Activated CD4-positive, alpha-beta memory T cell treated with anti-CD3 and anti-CD28 coated beads for 36 hours (primary cell): ENCODE measurements around the gene ARID1B. TPM values are rescaled to one million over a fixed set of nuclear protein-coding genes. Genes with fewer than 3 reads are reported as not detected.

Experiments
- CTCF ChIA-PET: fragments of 350-600 bp; sonication (Branson Sonifier 250); formaldehyde crosslinking; loops from one replicate; lab custom pipeline; 2021; ENCODE audit warnings: antibody characterized with exemption, inconsistent platforms; lab: Charles Lee
- POLR2A ChIA-PET: fragments of 350-600 bp; sonication (Branson Sonifier 250); formaldehyde crosslinking; loops from one replicate; lab custom pipeline; 2021; ENCODE audit warnings: antibody characterized with exemption; lab: Charles Lee
- DNase-seq: peaks from one replicate; pipeline ENCODE4 v3.0.0-alpha.2; 2020
- H3K27ac Mint-ChIP-seq: one replicate; pipeline ENCODE4 v1.8.0; 2021; ENCODE audit warnings: mixed read lengths
- H3K27me3 Mint-ChIP-seq: one replicate; pipeline ENCODE4 v1.8.0; 2021; ENCODE audit warnings: mixed read lengths
- H3K36me3 Mint-ChIP-seq: one replicate; pipeline ENCODE4 v1.8.0; 2021; ENCODE audit warnings: mixed read lengths
- H3K4me1 Mint-ChIP-seq: one replicate; pipeline ENCODE4 v1.8.0; 2021; ENCODE audit warnings: low read depth, mixed read lengths
- H3K4me3 Mint-ChIP-seq: one replicate; pipeline ENCODE4 v1.8.0; 2021; ENCODE audit warnings: mild to moderate bottlenecking, mixed read lengths
- H3K9me3 Mint-ChIP-seq: one replicate; pipeline ENCODE4 v1.8.0; 2021; ENCODE audit warnings: mixed read lengths
- intact Hi-C: fragments of 100-400 bp; cut with micrococcal nuclease; formaldehyde crosslinking; loops from one replicate; pipeline ENCODE4 v1.15.1; 2023
- total RNA-seq, 2 experiments: library from RNA; stranded (reverse); gene quantifications; one replicate each; pipeline ENCODE4 v1.2.3, GENCODE V29; 2021

The ARID1B gene
- total RNA-seq, 2 experiments from 2014 or later, result 39.0 to 41.5 TPM

DNA sequence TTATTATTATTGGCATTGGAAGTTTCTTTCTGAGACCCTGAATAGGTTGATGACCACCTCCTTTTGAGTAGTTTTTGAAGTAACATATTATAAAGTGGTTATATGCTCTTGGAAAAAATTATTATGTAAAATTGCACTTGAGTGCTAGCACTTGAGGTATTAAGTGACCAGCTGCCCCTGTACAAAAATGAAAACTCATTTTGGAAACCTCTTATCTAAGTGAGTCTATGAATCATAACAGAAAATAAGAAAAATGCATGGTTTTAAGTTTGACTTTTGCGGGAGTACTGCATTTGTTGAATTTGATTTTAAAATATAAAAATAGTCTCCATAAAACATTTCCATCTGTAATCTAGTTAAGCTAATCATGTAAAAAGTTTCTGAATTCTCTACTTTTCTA lies 297.8 kb downstream of the ARID1B start:
- Mint-ChIP-seq H3K4me3 (no peak overlapping the region), H3K36me3 (peaks cover 3% of the 10 kb centered on the region), H3K9me3 (no peaks in the 10 kb centered on the region), H3K27ac (no peak overlapping the region), H3K27me3 (no peaks in the 10 kb centered on the region), H3K4me1 (peaks cover 42% of the 10 kb centered on the region)
- intact Hi-C loops, result loop anchor here (1.0 kb wide), 2 partner anchors 19 to 33 kb away; no protein-coding TSS in a partner anchor
- DNase-seq, result no peak
- ChIA-PET CTCF (interaction anchor here (1.6 kb wide), 1 partner anchor 41 kb away, joined by 3 read pairs; no protein-coding TSS in a partner anchor), POLR2A (no interaction called here)

DNA sequence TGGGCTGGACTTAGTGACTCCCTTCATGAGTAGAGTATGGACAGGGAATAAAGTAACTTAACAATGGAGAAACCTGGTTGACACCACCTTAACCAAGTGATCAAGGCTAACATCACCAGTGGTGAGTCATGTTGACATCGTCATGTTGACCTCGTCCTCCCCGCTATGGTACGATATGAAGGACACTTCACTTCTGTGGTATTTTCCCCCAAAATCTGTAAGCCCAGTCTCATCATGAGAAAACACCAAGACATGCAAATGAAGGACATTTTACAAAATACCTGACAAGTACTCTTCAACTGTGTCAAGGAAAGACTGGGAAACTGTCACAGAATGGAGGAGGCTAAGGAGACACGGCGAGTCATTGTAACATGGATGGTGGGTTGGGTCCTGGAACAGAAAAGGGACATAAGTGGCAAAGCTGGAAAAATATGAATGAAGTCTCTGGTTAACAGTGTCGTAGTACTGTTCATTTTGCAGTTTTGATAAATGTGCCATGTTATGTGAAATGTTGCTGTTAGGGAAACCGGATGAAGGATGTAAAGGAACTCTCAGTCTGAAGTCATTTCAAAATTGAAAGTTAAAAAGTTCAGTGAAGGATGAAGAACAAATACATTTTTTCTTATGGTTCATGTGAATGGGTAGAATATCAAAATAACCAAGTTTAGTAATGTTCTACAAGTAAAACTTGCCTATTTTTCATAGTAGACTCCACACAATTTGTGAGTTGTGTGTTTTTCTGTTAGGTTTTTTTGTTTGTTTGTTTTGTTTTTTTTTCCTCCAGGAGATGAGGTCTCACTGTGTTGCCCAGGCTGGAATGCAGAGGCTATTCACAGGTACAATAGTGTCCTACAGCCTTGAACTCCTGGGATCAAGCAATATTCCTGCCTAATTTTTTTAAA lies 298.6 kb downstream of the ARID1B start:
- peak; percentile 55 for DNase-seq
- Mint-ChIP-seq H3K27ac (peak overlapping the region; percentile 91), H3K9me3 (no peaks in the 10 kb centered on the region), H3K4me1 (peaks cover 41% of the 10 kb centered on the region), H3K27me3 (no peaks in the 10 kb centered on the region), H3K36me3 (peaks cover 3% of the 10 kb centered on the region), H3K4me3 (peak overlapping the region; percentile 71)
- intact Hi-C loops, result loop anchor here (1.0 kb wide), 4 partner anchors 7 to 33 kb away; no protein-coding TSS in a partner anchor
- CTCF ChIA-PET, result interaction anchor here (1.6 kb wide), 1 partner anchor 41 kb away, joined by 3 read pairs; no protein-coding TSS in a partner anchor
- POLR2A ChIA-PET, result no interaction called here

DNA sequence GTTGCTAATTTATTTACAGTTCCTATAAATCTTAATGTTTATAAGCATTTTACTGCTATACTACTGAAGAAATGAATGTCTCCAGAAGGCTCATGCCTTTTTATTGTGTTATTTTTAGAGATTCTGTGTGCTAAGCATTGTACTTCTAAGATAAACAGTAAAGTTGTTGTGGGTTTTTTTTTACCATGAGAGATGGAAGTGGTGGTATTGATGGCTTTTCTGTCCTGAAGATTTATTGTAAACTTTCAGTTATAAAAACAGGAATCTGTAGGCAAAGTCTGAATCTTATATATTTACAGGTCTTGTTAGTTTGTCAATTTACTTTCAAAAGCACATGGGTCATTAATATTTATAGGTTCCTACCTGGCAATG lies 299.3 kb downstream of the ARID1B start:
- Mint-ChIP-seq H3K27ac (peak overlapping the region; percentile 91), H3K9me3 (no peaks in the 10 kb centered on the region), H3K27me3 (no peaks in the 10 kb centered on the region), H3K4me3 (no peak overlapping the region), H3K36me3 (peaks cover 3% of the 10 kb centered on the region), H3K4me1 (peaks cover 41% of the 10 kb centered on the region)
- CTCF ChIA-PET, result no interaction called here
- DNase-seq, result no peak
- POLR2A ChIA-PET, result no interaction called here
- intact Hi-C loops, result loop anchor here (1.0 kb wide), 2 partner anchors 8 to 24 kb away; no protein-coding TSS in a partner anchor

DNA sequence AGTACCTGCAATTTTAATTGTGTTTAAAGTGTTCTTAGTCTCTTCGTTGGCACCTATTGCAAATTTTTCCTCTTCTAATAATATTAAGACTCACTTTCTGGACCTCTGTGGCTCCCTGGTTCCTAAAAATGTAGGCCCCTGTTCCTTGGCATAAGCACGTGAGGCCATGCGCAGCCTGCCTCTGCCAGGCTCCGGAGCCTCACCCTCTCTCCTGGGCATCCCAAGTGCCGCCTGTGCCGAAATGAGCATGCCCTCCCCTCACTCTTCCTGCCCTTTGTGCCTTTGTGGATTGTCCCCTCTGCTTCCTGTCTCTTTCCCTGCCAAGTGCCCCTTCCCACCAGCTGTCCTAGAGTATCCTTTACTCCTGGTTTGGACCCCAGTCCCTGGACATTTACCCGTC lies 300.1 kb downstream of the ARID1B start:
- intact Hi-C loops, result no loop called here
- Mint-ChIP-seq H3K4me3 (no peak overlapping the region), H3K36me3 (peaks cover 3% of the 10 kb centered on the region), H3K27me3 (no peaks in the 10 kb centered on the region), H3K9me3 (no peaks in the 10 kb centered on the region), H3K27ac (no peak overlapping the region), H3K4me1 (peaks cover 45% of the 10 kb centered on the region)
- POLR2A ChIA-PET, result no interaction called here
- no peak for DNase-seq
- CTCF ChIA-PET, result no interaction called here

DNA sequence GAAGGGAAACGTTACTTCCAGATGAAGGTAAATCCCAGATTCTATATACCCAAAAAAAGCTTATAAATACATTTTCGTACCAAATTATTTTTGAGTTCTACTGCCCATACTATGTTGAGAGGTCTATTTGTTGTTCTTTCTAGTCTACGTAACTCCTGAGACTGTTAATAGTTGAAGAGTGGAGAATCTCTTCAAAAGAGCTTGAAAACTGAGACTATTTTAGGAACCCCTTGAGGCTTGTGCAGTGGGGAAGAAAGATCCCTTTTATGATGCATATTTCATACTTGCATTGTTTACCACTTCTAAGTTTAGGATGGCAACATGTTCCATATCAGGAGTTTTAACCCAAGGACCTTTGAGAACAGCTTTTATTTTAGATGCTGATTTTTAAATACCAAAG lies 301.1 kb downstream of the ARID1B start:
- Mint-ChIP-seq H3K36me3 (peaks cover 3% of the 10 kb centered on the region), H3K27ac (no peak overlapping the region), H3K27me3 (no peaks in the 10 kb centered on the region), H3K4me1 (peaks cover 45% of the 10 kb centered on the region), H3K4me3 (no peak overlapping the region), H3K9me3 (no peaks in the 10 kb centered on the region)
- no peak for DNase-seq
- ChIA-PET POLR2A (interaction anchor here (0.7 to 1.1 kb wide), 2 partner anchors 56 to 64 kb away, joined by 3 read pairs; no protein-coding TSS in a partner anchor), CTCF (interaction anchor here (0.6 to 1.2 kb wide), 2 partner anchors 32 to 38 kb away, joined by 3 to 4 read pairs; no protein-coding TSS in a partner anchor)
- intact Hi-C loops, result no loop called here

DNA sequence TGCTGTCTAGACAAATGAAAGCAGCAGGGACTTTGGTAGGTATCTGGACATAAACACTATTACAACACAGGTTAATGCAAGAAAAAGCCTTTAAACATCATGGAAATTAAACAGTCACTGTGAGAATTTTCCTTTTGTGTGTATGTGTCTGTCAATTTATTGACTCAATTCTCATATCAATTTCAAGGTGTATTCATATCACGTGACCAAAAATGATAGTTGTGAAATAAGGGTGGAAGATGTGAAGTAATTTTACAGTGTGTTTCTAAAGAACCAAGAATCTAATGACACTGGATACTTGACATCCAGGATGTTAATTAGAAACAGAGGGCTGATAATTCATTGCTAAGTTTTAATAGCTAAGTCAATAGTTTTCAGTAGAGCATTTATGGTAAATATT lies 302.1 kb downstream of the ARID1B start:
- Mint-ChIP-seq H3K27ac (no peak overlapping the region), H3K9me3 (no peaks in the 10 kb centered on the region), H3K4me3 (no peak overlapping the region), H3K4me1 (peaks cover 45% of the 10 kb centered on the region), H3K27me3 (no peaks in the 10 kb centered on the region), H3K36me3 (peaks cover 3% of the 10 kb centered on the region)
- POLR2A ChIA-PET, result interaction anchor here (0.6 to 1.1 kb wide), 2 partner anchors 19 to 26 kb away, joined by 3 read pairs; no protein-coding TSS in a partner anchor
- DNase-seq, result no peak
- intact Hi-C loops, result no loop called here
- CTCF ChIA-PET, result no interaction called here

DNA sequence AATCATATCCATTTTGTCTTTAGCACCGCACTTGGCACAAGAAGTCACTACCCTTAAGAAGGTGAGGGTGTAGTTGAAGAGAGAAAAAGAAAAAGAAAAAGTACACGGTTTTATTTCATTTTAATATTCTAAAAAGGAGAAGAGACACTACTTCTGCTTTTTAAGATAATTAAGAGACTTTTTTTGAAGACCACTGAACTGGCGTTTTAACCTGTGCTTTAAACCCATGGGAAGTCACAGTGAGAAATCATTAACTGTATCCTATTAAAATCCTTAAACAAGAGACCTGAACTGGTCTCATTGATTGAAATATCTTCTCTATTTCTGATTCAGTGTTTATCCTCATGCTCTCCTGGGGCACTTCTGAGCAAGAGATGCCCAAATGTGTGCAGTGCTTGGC lies 302.6 kb downstream of the ARID1B start:
- intact Hi-C loops, result no loop called here
- H3K27ac Mint-ChIP-seq, result no peak overlapping the region
- H3K4me3 Mint-ChIP-seq, result no peak overlapping the region
- peaks cover 3% of the 10 kb centered on the region for H3K36me3 Mint-ChIP-seq
- ChIA-PET CTCF (interaction anchor here (1.1 kb wide), 1 partner anchor 34 kb away, joined by 4 read pairs; no protein-coding TSS in a partner anchor), POLR2A (interaction anchor here (1.1 kb wide), 1 partner anchor 18 kb away, joined by 3 read pairs; no protein-coding TSS in a partner anchor)
- H3K27me3 Mint-ChIP-seq, result no peaks in the 10 kb centered on the region
- no peak for DNase-seq
- H3K4me1 Mint-ChIP-seq, result peaks cover 41% of the 10 kb centered on the region
- H3K9me3 Mint-ChIP-seq, result no peaks in the 10 kb centered on the region

DNA sequence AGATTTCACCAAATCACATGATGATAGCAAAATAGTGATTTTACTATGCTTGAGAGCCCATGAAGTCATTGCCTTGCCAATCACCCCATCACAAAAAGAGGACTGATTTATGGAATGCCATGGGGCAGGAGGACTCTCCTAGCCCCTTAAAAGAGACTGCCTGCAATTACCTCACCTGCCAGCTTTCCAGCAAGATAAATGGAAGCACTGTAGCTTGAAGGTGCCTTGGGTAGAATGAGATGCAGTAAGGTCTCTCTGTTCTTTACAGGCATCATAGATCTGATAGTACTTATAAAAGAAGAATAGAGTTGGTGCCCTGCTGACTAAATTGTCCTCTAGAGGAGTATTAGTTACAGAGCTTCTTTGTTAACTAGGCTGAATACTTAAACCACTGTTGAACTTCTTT lies 303.8 kb downstream of the ARID1B start:
- intact Hi-C loops, result no loop called here
- POLR2A ChIA-PET, result no interaction called here
- no peak for DNase-seq
- H3K9me3 Mint-ChIP-seq, result no peaks in the 10 kb centered on the region
- no peaks in the 10 kb centered on the region for H3K27me3 Mint-ChIP-seq
- peaks cover 31% of the 10 kb centered on the region for H3K4me1 Mint-ChIP-seq
- no peak overlapping the region for H3K4me3 Mint-ChIP-seq
- CTCF ChIA-PET, result interaction anchor here (1.1 kb wide), 1 partner anchor 35 kb away, joined by 4 read pairs; no protein-coding TSS in a partner anchor
- H3K27ac Mint-ChIP-seq, result no peak overlapping the region
- peaks cover 3% of the 10 kb centered on the region for H3K36me3 Mint-ChIP-seq

DNA sequence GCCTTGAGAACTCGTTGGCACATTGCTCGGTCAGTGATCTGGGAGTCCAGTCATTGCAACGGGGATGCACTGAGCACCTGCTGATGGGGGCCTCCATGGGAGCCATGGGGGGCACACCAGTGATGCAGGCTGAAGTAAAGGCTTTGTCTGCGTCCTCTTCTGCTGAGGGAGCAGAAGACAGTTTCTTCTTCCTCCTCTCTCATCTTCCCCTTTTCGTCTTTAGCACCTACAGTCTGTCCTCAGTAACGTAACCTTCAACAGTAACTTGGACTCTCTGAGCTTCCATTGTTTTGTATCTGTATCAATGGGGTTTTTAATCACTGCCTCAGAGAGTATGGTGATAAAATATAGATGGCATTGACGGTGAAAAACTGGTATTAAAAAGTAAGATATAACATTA lies 306.2 kb downstream of the ARID1B start:
- intact Hi-C loops, result no loop called here
- H3K27me3 Mint-ChIP-seq, result no peaks in the 10 kb centered on the region
- ChIA-PET CTCF (no interaction called here), POLR2A (no interaction called here)
- no peaks in the 10 kb centered on the region for H3K9me3 Mint-ChIP-seq
- H3K4me3 Mint-ChIP-seq, result no peak overlapping the region
- H3K4me1 Mint-ChIP-seq, result peaks cover 30% of the 10 kb centered on the region
- no peak overlapping the region for H3K27ac Mint-ChIP-seq
- H3K36me3 Mint-ChIP-seq, result peaks cover 6% of the 10 kb centered on the region
- no peak for DNase-seq

DNA sequence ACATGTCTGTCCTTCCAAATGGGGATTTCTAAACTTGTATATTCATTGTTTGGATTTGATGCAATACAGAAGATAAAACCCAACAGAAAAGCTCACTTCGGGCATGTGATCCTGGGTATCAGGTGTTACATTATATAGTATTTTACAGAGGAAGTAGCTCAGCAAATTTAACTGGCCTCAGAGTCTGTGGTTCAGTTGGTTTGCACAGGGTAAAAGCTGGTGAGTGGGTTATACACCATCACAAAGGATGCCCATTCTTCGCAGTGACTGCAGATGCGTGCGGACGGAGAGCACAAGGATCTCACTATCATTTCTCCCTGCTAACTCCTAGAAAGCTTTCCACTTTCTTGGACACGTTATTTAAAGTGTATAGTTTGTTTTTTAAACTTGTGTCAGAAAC lies 309.5 kb downstream of the ARID1B start:
- no peak overlapping the region for H3K4me3 Mint-ChIP-seq
- intact Hi-C loops, result no loop called here
- H3K36me3 Mint-ChIP-seq, result peaks cover 6% of the 10 kb centered on the region
- ChIA-PET POLR2A (no interaction called here), CTCF (interaction anchor here (1.3 to 2.0 kb wide), 2 partner anchors 10 to 41 kb away, joined by 5 to 6 read pairs; no protein-coding TSS in a partner anchor)
- no peaks in the 10 kb centered on the region for H3K27me3 Mint-ChIP-seq
- no peak for DNase-seq
- no peaks in the 10 kb centered on the region for H3K9me3 Mint-ChIP-seq
- H3K4me1 Mint-ChIP-seq, result peaks cover 25% of the 10 kb centered on the region
- no peak overlapping the region for H3K27ac Mint-ChIP-seq

DNA sequence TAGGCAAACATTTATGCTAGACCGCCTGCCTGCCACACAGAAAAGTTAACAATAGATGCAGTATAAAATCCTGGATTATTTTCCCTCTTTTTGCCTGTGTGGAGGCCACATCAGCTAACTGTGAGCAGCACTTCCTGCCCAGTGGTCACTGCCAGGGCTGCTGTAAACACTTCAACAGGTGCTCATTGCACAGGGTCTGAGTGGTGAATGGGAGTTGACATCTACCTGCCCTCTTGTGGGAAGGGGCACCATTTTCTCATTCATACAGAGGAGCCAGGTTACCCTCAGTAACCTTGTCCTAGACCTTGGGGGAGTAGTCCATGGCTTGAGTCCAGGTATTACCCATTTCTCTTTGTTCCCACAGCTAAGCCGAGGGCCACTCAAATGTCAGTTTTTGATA lies 310.8 kb downstream of the ARID1B start:
- Mint-ChIP-seq H3K36me3 (peaks cover 6% of the 10 kb centered on the region), H3K27me3 (no peaks in the 10 kb centered on the region), H3K4me3 (no peak overlapping the region), H3K9me3 (no peaks in the 10 kb centered on the region), H3K27ac (no peak overlapping the region), H3K4me1 (peaks cover 24% of the 10 kb centered on the region)
- DNase-seq, result no peak
- ChIA-PET CTCF (interaction anchor here (1.1 to 1.3 kb wide), 2 partner anchors 19 to 42 kb away, joined by 3 to 6 read pairs; no protein-coding TSS in a partner anchor), POLR2A (no interaction called here)
- intact Hi-C loops, result no loop called here

DNA sequence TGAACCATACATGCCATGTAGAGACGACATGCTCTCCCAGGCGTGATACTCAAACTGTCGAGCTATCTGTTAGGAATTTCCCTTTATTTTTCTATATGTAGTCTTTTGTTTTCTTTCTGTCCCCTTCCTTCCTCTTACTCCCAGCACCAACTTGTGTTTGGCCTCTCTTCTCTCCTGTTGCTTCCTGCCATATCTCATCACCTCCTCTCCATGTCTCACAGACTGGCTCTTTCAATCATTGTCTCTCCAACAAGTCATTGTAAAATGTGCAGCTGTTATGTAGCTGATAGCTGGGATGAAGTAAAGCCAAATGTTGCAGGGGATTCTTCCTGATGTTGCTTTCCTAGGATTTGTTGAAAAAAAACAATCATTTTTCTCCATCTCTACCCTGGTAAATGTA lies 311.7 kb downstream of the ARID1B start:
- DNase-seq, result no peak
- POLR2A ChIA-PET, result no interaction called here
- peaks cover 6% of the 10 kb centered on the region for H3K36me3 Mint-ChIP-seq
- H3K27ac Mint-ChIP-seq, result no peak overlapping the region
- no peaks in the 10 kb centered on the region for H3K9me3 Mint-ChIP-seq
- no peaks in the 10 kb centered on the region for H3K27me3 Mint-ChIP-seq
- intact Hi-C loops, result no loop called here
- peaks cover 26% of the 10 kb centered on the region for H3K4me1 Mint-ChIP-seq
- CTCF ChIA-PET, result no interaction called here
- H3K4me3 Mint-ChIP-seq, result no peak overlapping the region
